ENCODE data around the gene C19orf38. TPM values are rescaled to one million over a fixed set of nuclear protein-coding genes. Genes with fewer than 3 reads are reported as not detected.

Gene C19orf38
- total and polyA plus RNA-seq, 2 donors (not counting 1 experiment from before 2014, with no cell fraction given): 1.7 to 2.4 TPM

- TF ChIP-seq CTCF (IDR thresholded peaks at IDR 0.05): no peak
- no peaks in the 10 kb centered on the region for H3K4me1 ChIP-seq (ENCODE audit: control insufficient read depth in 2 of 2, insufficient read depth in 2 of 2, low read length in 2 of 2)
- peaks cover 4% of the 10 kb centered on the region for H3K4me1 Mint-ChIP-seq
- DNase-seq: no peak
- H3K9me3 ChIP-seq (ENCODE audit: control extremely low read depth in 1 of 3, control insufficient read depth in 2 of 3, insufficient read depth in 1 of 3, low read length in 2 of 3): no peaks in the 10 kb centered on the region
- POLR2A ChIA-PET: no interaction called here
- no peaks in the 10 kb centered on the region for H3K27me3 Mint-ChIP-seq
- no peak overlapping the region for H3K9ac ChIP-seq (ENCODE audit: low read length)
- no peak overlapping the region for H3K27ac Mint-ChIP-seq
- no peaks in the 10 kb centered on the region for H3K9me3 Mint-ChIP-seq (ENCODE audit: insufficient read depth)
- H3K36me3 ChIP-seq (replicated peaks in 1 of 2; ENCODE audit: control extremely low read depth in 1 of 2, control insufficient read depth in 1 of 2, extremely low read depth in 1 of 2, insufficient read depth in 2 of 2, low read length in 1 of 2): peaks cover 0 to 40% of the 10 kb centered on the region in 2 experiments
- H3K27me3 ChIP-seq (replicated peaks in 1 of 4; ENCODE audit: control extremely low read depth in 1 of 4, control insufficient read depth in 3 of 4, insufficient read depth in 4 of 4, low read length in 3 of 4): no peaks in the 10 kb centered on the region
- CTCF ChIA-PET: no interaction called here
- no peak overlapping the region for H3K4me3 ChIP-seq (ENCODE audit: control extremely low read depth in 1 of 5, extremely low read depth in 1 of 5, insufficient read depth in 1 of 5, low read depth in 2 of 5, low read length in 4 of 5)
- 100% methylated on average over 3 of the region's 6 CpGs for WGBS (ENCODE audit: insufficient coverage)
- H3K4me2 ChIP-seq (replicated peaks; ENCODE audit: low read depth, low read length, poor library complexity, severe bottlenecking): no peak overlapping the region
- H3K79me2 ChIP-seq (ENCODE audit: control insufficient read depth, insufficient read depth, low read length): no peaks in the 10 kb centered on the region
- H3K27ac ChIP-seq (ENCODE audit: low read length in 2 of 2): no peak overlapping the region
- no peak overlapping the region for H3K4me3 Mint-ChIP-seq
- no peak overlapping the region for H2AFZ ChIP-seq (ENCODE audit: insufficient read depth, low read depth, low read length, poor library complexity, severe bottlenecking)
- no peaks in the 10 kb centered on the region for H4K20me1 ChIP-seq (ENCODE audit: control insufficient read depth, insufficient read depth, low read length, poor library complexity, severe bottlenecking)
- intact Hi-C loops (cut with micrococcal nuclease): no loop called here
- no peak for ATAC-seq (ENCODE audit: low read depth)
Measured at GRCh38 chr19:10916602-10917001, 68.4 kb downstream of the C19orf38 start.

- peaks cover 4% of the 10 kb centered on the region for H3K4me1 Mint-ChIP-seq
- WGBS (ENCODE audit: insufficient coverage): 98% methylated on average over 9 of the region's 11 CpGs
- H3K4me3 ChIP-seq (ENCODE audit: control extremely low read depth in 1 of 5, extremely low read depth in 1 of 5, insufficient read depth in 1 of 5, low read depth in 2 of 5, low read length in 4 of 5): no peak overlapping the region
- no peaks in the 10 kb centered on the region for H3K27me3 ChIP-seq (replicated peaks in 1 of 4; ENCODE audit: control extremely low read depth in 1 of 4, control insufficient read depth in 3 of 4, insufficient read depth in 4 of 4, low read length in 3 of 4)
- H3K4me2 ChIP-seq (replicated peaks; ENCODE audit: low read depth, low read length, poor library complexity, severe bottlenecking): no peak overlapping the region
- H3K9me3 Mint-ChIP-seq (ENCODE audit: insufficient read depth): no peaks in the 10 kb centered on the region
- ChIA-PET CTCF (no interaction called here), POLR2A (no interaction called here)
- H3K9ac ChIP-seq (ENCODE audit: low read length): no peak overlapping the region
- no peaks in the 10 kb centered on the region for H3K9me3 ChIP-seq (ENCODE audit: control extremely low read depth in 1 of 3, control insufficient read depth in 2 of 3, insufficient read depth in 1 of 3, low read length in 2 of 3)
- no peak overlapping the region for H3K4me3 Mint-ChIP-seq
- H3K36me3 ChIP-seq (replicated peaks in 1 of 2; ENCODE audit: control extremely low read depth in 1 of 2, control insufficient read depth in 1 of 2, extremely low read depth in 1 of 2, insufficient read depth in 2 of 2, low read length in 1 of 2): peaks cover 0 to 34% of the 10 kb centered on the region in 2 experiments
- DNase-seq (no peak), ATAC-seq (ENCODE audit: low read depth) (no peak)
- H3K27me3 Mint-ChIP-seq: no peaks in the 10 kb centered on the region
- intact Hi-C loops (cut with micrococcal nuclease): no loop called here
- no peak overlapping the region for H2AFZ ChIP-seq (ENCODE audit: insufficient read depth, low read depth, low read length, poor library complexity, severe bottlenecking)
- H3K27ac ChIP-seq (ENCODE audit: low read length in 2 of 2): no peak overlapping the region
- no peaks in the 10 kb centered on the region for H3K79me2 ChIP-seq (ENCODE audit: control insufficient read depth, insufficient read depth, low read length)
- TF ChIP-seq CTCF (IDR thresholded peaks at IDR 0.05) (no peak), EZH2 (IDR thresholded peaks at IDR 0.05; ENCODE audit: borderline replicate concordance, insufficient read depth, low read depth, low read length, poor library complexity, severe bottlenecking) (no peak)
- no peaks in the 10 kb centered on the region for H4K20me1 ChIP-seq (ENCODE audit: control insufficient read depth, insufficient read depth, low read length, poor library complexity, severe bottlenecking)
- no peaks in the 10 kb centered on the region for H3K4me1 ChIP-seq (ENCODE audit: control insufficient read depth in 2 of 2, insufficient read depth in 2 of 2, low read length in 2 of 2)
- H3K27ac Mint-ChIP-seq: no peak overlapping the region
Measured at GRCh38 chr19:10918359-10918758, 70.1 kb downstream of the C19orf38 start.

Small RNA genes lying within 50 kb of the gene (small RNA-seq; reads per million reads assigned to genes)
- not detected for gene MIR199A1 (ENCODE audit: insufficient read length, low read depth, low replicate concordance)
- not detected for gene MIR6793 (ENCODE audit: insufficient read length, low read depth, low replicate concordance)

Other genes starting within 250 kb of the C19orf38 start
- 369 and 409 TPM in 2 replicates for gene SLC44A2, start 222.9 kb upstream of the C19orf38 start, total RNA-seq
- gene SLC44A2, start 222.9 kb upstream of the C19orf38 start, polyA plus RNA-seq: 227 and 245 TPM in 2 replicates
- gene ILF3, start 194.1 kb upstream of the C19orf38 start, total RNA-seq: 359 and 378 TPM in 2 replicates
- gene ILF3, start 194.1 kb upstream of the C19orf38 start, polyA plus RNA-seq: 189 and 346 TPM in 2 replicates
- gene QTRT1, start 147.0 kb upstream of the C19orf38 start, total RNA-seq: 45.4 and 50.5 TPM in 2 replicates
- 118 and 120 TPM in 2 replicates for gene QTRT1, start 147.0 kb upstream of the C19orf38 start, polyA plus RNA-seq
- gene DNM2, start 130.3 kb upstream of the C19orf38 start, total RNA-seq: 353 and 393 TPM in 2 replicates
- 163 and 183 TPM in 2 replicates for gene DNM2, start 130.3 kb upstream of the C19orf38 start, polyA plus RNA-seq
- gene TMED1, start 12.2 kb upstream of the C19orf38 start, total RNA-seq: 13.1 and 14.7 TPM in 2 replicates
- 10.8 and 10.9 TPM in 2 replicates for gene TMED1, start 12.2 kb upstream of the C19orf38 start, polyA plus RNA-seq
- 29.4 and 33.0 TPM in 2 replicates for gene CARM1, start 23.1 kb downstream of the C19orf38 start, total RNA-seq
- 34.0 and 34.3 TPM in 2 replicates for gene CARM1, start 23.1 kb downstream of the C19orf38 start, polyA plus RNA-seq
- 19.8 and 21.9 TPM in 2 replicates for gene YIPF2, start 80.2 kb downstream of the C19orf38 start, total RNA-seq
- gene YIPF2, start 80.2 kb downstream of the C19orf38 start, polyA plus RNA-seq: 28.1 and 34.8 TPM in 2 replicates
- gene TIMM29, start 80.4 kb downstream of the C19orf38 start, total RNA-seq: 24.2 and 26.1 TPM in 2 replicates
- 8.4 and 8.6 TPM in 2 replicates for gene TIMM29, start 80.4 kb downstream of the C19orf38 start, polyA plus RNA-seq
- 82.3 and 82.7 TPM in 2 replicates for gene SMARCA4, start 112.6 kb downstream of the C19orf38 start, total RNA-seq
- 44.9 and 49.7 TPM in 2 replicates for gene SMARCA4, start 112.6 kb downstream of the C19orf38 start, polyA plus RNA-seq
- 4.8 and 5.6 TPM in 2 replicates for gene LDLR, start 241.0 kb downstream of the C19orf38 start, total RNA-seq
- 1.8 and 9.5 TPM in 2 replicates for gene LDLR, start 241.0 kb downstream of the C19orf38 start, polyA plus RNA-seq